AG04449 (cell line): Measurements from ENCODE around the gene LDLRAD4.

Experiments used
- CTCF ChIA-PET: fragments of 350-600 bp; formaldehyde crosslinking; extraction: SDS; loops from one replicate; lab custom pipeline; 2021; ENCODE audit warnings: antibody characterized with exemption; lab: Yijun Ruan, JAX
- POLR2A ChIA-PET: fragments of 400-600, 350-600 bp; formaldehyde crosslinking; extraction: SDS; loops from one replicate; lab custom pipeline; 2020; ENCODE audit warnings: antibody characterized with exemption, inconsistent platforms; lab: Yijun Ruan, JAX
- DNase-seq: peaks from one replicate; pipeline ENCODE4 v3.0.0-alpha.2; 2010; ENCODE audit warnings: low read depth, low spot score
- H3K4me3 ChIP-seq: 2 replicates; pipeline ENCODE4 v1.5.1; 2011; ENCODE audit warnings: low read depth, mild to moderate bottlenecking, control low read depth, low read length
- CTCF ChIP-seq: IDR thresholded peaks from one replicate; pipeline ENCODE4 v1.5.1; 2011; ENCODE audit warnings: mild to moderate bottlenecking, moderate library complexity, low read length, control low read depth, inconsistent platforms; ENCODE audit not compliant: insufficient read depth; ENCODE audit errors: missing control alignments

The LDLRAD4 gene

GRCh38 chr18:13577091-13577697 lies 358.6 kb downstream of the LDLRAD4 start:
- DNase-seq, result peak; percentile 3
- no peak for TF ChIP-seq CTCF
- no peak overlapping the region for H3K4me3 ChIP-seq
- ChIA-PET CTCF (no interaction called here), POLR2A (no interaction called here)

- POLR2A ChIA-PET, result no interaction called here
- no peak for TF ChIP-seq CTCF
- no peak overlapping the region for H3K4me3 ChIP-seq
- DNase-seq, result no peak
- CTCF ChIA-PET, result no interaction called here
Measured at GRCh38 chr18:13577781-13578180, 359.2 kb downstream of the LDLRAD4 start.

DNA sequence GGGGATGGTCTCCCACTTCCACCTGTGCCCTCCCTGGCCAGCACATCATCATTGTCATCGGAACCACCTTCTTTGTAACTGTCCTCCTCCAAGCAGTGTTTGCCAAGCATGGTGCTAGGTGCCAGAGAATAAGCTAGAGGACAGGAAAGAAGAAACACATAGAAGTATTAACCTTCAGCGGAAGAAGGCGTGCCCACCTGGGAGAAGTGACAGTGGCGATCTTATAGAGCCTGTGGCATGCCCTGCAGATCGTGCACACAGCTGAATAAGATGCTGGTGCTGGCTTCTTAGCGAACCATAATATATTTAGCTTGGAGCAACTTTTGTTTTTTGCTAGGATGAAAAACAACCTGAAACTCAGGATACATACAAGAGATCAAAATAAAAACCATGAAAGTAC lies 359.8 kb downstream of the LDLRAD4 start:
- no peak overlapping the region for H3K4me3 ChIP-seq
- CTCF ChIA-PET, result no interaction called here
- no peak for DNase-seq
- no peak for TF ChIP-seq CTCF
- POLR2A ChIA-PET, result no interaction called here

- TF ChIP-seq CTCF, result no peak
- no peak for DNase-seq
- ChIA-PET CTCF (no interaction called here), POLR2A (no interaction called here)
- H3K4me3 ChIP-seq, result no peak overlapping the region
Measured at GRCh38 chr18:13579874-13580273, 361.3 kb downstream of the LDLRAD4 start.

GRCh38 chr18:13580351-13580750 lies 361.8 kb downstream of the LDLRAD4 start:
- no peak overlapping the region for H3K4me3 ChIP-seq
- DNase-seq, result no peak
- ChIA-PET CTCF (no interaction called here), POLR2A (no interaction called here)
- TF ChIP-seq CTCF, result no peak

DNA sequence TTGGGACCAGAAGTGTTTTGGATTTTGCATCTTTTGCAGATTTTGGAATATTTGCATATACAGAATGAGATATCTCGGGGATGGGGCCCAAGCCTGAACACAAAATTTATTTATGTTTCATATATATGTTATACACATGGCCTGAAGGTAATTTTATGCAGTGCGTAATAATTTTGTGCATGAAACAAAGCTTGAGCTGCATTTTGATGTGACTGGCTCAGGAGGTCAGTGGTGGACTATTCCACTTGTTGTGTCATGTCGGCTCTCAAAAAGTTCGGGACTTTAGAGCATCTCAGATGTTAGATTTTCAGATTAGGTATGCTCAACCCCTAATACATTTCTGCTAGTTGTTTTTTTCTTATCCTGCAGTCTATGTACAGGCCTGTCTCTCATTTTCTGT lies 362.4 kb downstream of the LDLRAD4 start:
- TF ChIP-seq CTCF, result no peak
- no peak overlapping the region for H3K4me3 ChIP-seq
- no peak for DNase-seq
- CTCF ChIA-PET, result no interaction called here
- POLR2A ChIA-PET, result no interaction called here
